HEK293 (cell line): Measurements from ENCODE around the gene POLG2.

Experiments
- CTCF ChIA-PET: fragments of 350-600 bp; formaldehyde crosslinking; extraction: SDS; loops from one replicate; lab custom pipeline; 2021; ENCODE audit warnings: antibody characterized with exemption; lab: Yijun Ruan, JAX
- POLR2A ChIA-PET: fragments of 300-600 bp; formaldehyde crosslinking; extraction: SDS; loops from one replicate; lab custom pipeline; 2020; ENCODE audit warnings: antibody characterized with exemption, inconsistent platforms; lab: Yijun Ruan, JAX
- H3K27ac ChIP-seq: fragments of 200-500 bp; sonication (Bioruptor generic); 2 replicates; pipeline ENCODE4 v1.5.1; 2014; ENCODE audit warnings: low read depth, low read length, control low read depth, inconsistent platforms; ENCODE audit errors: extremely low read depth
- H3K36me3 ChIP-seq, 2 experiments: fragments of 200-500 bp in 1 of 2; sonication (Bioruptor generic) in 1 of 2; 1 replicate in 1 of 2; 2 replicates in 1 of 2; pipeline ENCODE4 v1.5.1; 2014 to 2017; ENCODE audit warnings: inconsistent platforms in 2 of 2, low read length in 2 of 2; ENCODE audit not compliant: control insufficient read depth in 2 of 2, insufficient read depth in 1 of 2
- H3K4me1 ChIP-seq: fragments of 200-500 bp; sonication (Bioruptor generic); 2 replicates; pipeline ENCODE4 v1.5.1; 2014; ENCODE audit warnings: mild to moderate bottlenecking, low read length, inconsistent platforms; ENCODE audit not compliant: control insufficient read depth, insufficient read depth
- H3K4me3 ChIP-seq: 2 replicates; pipeline ENCODE4 v1.5.1; 2011; ENCODE audit warnings: low read depth, mild to moderate bottlenecking, control low read depth, low read length, moderate library complexity
- H3K9me3 ChIP-seq: fragments of 200-500 bp; sonication (Bioruptor generic); 2 replicates; pipeline ENCODE4 v1.5.1; 2014; ENCODE audit warnings: low read depth, low read length, inconsistent platforms; ENCODE audit not compliant: control insufficient read depth, insufficient read depth
- ATF2 ChIP-seq: fragments of 450-650 bp; formaldehyde crosslinking; IDR thresholded peaks from 2 replicates; pipeline ENCODE4 v1.5.1; 2016; ENCODE audit warnings: missing biosample characterization, missing genetic modification characterization, low read depth
- HOXD13 ChIP-seq: sonication (generic); formaldehyde crosslinking; IDR thresholded peaks from 2 replicates; pipeline ENCODE4 v1.8.0; 2022; ENCODE audit warnings: missing genetic modification reagents, borderline replicate concordance
- MZF1 ChIP-seq: fragments of 450-650 bp; formaldehyde crosslinking; IDR thresholded peaks from 2 replicates; pipeline ENCODE4 v1.5.1; 2017; ENCODE audit warnings: missing biosample characterization, missing genetic modification characterization, borderline replicate concordance
- TCF7L2 ChIP-seq: IDR thresholded peaks from 2 replicates; pipeline ENCODE4 v1.6.1; 2011; ENCODE audit warnings: low read depth, mild to moderate bottlenecking, inconsistent platforms, low read length, moderate library complexity, borderline replicate concordance
- ZBTB10 ChIP-seq: fragments of 450-650 bp; formaldehyde crosslinking; IDR thresholded peaks from 2 replicates; pipeline ENCODE4 v1.5.1; 2016; ENCODE audit warnings: missing biosample characterization, missing genetic modification characterization
- ZEB2 ChIP-seq: fragments of 450-650 bp; formaldehyde crosslinking; IDR thresholded peaks from 2 replicates; pipeline ENCODE4 v1.5.1; 2016; ENCODE audit warnings: missing biosample characterization, missing genetic modification characterization
- ZFP37 ChIP-seq: fragments of 450-650 bp; formaldehyde crosslinking; IDR thresholded peaks from 2 replicates; pipeline ENCODE4 v1.5.1; 2016; ENCODE audit warnings: missing biosample characterization, missing genetic modification characterization
- ZFP69B ChIP-seq: fragments of 450-650 bp; formaldehyde crosslinking; IDR thresholded peaks from 2 replicates; pipeline ENCODE4 v1.5.1; 2016; ENCODE audit warnings: missing biosample characterization, missing genetic modification characterization
- ZNF112 ChIP-seq: fragments of 450-650 bp; formaldehyde crosslinking; IDR thresholded peaks from 2 replicates; pipeline ENCODE4 v1.5.0; 2017; ENCODE audit warnings: missing biosample characterization, missing genetic modification characterization
- ZNF19 ChIP-seq: fragments of 450-650 bp; formaldehyde crosslinking; IDR thresholded peaks from 2 replicates; pipeline ENCODE4; 2016; ENCODE audit warnings: missing biosample characterization, missing genetic modification characterization, low read depth
- ZNF223 ChIP-seq: fragments of 450-650 bp; formaldehyde crosslinking; IDR thresholded peaks from 2 replicates; pipeline ENCODE4 v1.5.1; 2016; ENCODE audit warnings: missing biosample characterization, missing genetic modification characterization
- ZNF248 ChIP-seq: fragments of 450-650 bp; formaldehyde crosslinking; IDR thresholded peaks from 2 replicates; pipeline ENCODE4 v1.5.1; 2017; ENCODE audit warnings: missing biosample characterization, missing genetic modification characterization
- ZNF341 ChIP-seq: fragments of 450-650 bp; formaldehyde crosslinking; IDR thresholded peaks from 2 replicates; pipeline ENCODE4; 2016; ENCODE audit warnings: low read depth, missing biosample characterization, missing genetic modification characterization
- ZNF366 ChIP-seq: fragments of 450-650 bp; formaldehyde crosslinking; conservative IDR thresholded peaks from 2 replicates; pipeline ENCODE4 v1.5.1; 2016; ENCODE audit warnings: missing biosample characterization, missing genetic modification characterization
- ZNF398 ChIP-seq: fragments of 450-650 bp; formaldehyde crosslinking; IDR thresholded peaks from 2 replicates; pipeline ENCODE4 v1.5.1; 2017; ENCODE audit warnings: missing biosample characterization, missing genetic modification characterization
- ZNF548 ChIP-seq: fragments of 450-650 bp; formaldehyde crosslinking; IDR thresholded peaks from 2 replicates; pipeline ENCODE4 v1.5.1; 2016; ENCODE audit warnings: missing biosample characterization, missing genetic modification characterization
- ZNF670 ChIP-seq: fragments of 450-650 bp; formaldehyde crosslinking; IDR thresholded peaks from 2 replicates; pipeline ENCODE4 v1.5.1; 2016; ENCODE audit warnings: missing biosample characterization, missing genetic modification characterization, low read depth
- ZNF837 ChIP-seq: fragments of 450-650 bp; formaldehyde crosslinking; IDR thresholded peaks from 2 replicates; pipeline ENCODE4 v1.5.1; 2016; ENCODE audit warnings: missing biosample characterization, missing genetic modification characterization
- TF ChIP-seq, protein P1 (sequence below): fragments of 450-650 bp; formaldehyde crosslinking; IDR thresholded peaks from 2 replicates; pipeline ENCODE4 v1.5.1; 2016; ENCODE audit warnings: missing biosample characterization, missing genetic modification characterization
- TF ChIP-seq, protein P2 (sequence below): fragments of 450-650 bp; formaldehyde crosslinking; IDR thresholded peaks from 2 replicates; pipeline ENCODE4 v1.5.1; 2016; ENCODE audit warnings: missing biosample characterization, missing genetic modification characterization

Gene POLG2

GRCh38 chr17:64497565-64498035 lies 746 bp upstream of the POLG2 start:
- ChIA-PET POLR2A (interaction anchor here (1.3 to 5.2 kb wide), 4 partner anchors 9 to 77 kb away, joined by 3 to 146 read pairs (median 10); partner anchors contain the start of genes CEP95 and DDX5), CTCF (interaction anchor here (0.6 to 1.5 kb wide), 2 partner anchors 76 to 191 kb away, joined by 3 to 6 read pairs; no protein-coding TSS in a partner anchor)
- Histone ChIP-seq H3K4me1 (no peaks in the 10 kb centered on the region), H3K9me3 (no peaks in the 10 kb centered on the region), H3K27ac (peak overlapping the region; percentile 73), H3K36me3 (peaks cover 23 to 63% of the 10 kb centered on the region in 2 experiments), H3K4me3 (peak overlapping the region; percentile 75)
- TF ChIP-seq, protein P1, sequence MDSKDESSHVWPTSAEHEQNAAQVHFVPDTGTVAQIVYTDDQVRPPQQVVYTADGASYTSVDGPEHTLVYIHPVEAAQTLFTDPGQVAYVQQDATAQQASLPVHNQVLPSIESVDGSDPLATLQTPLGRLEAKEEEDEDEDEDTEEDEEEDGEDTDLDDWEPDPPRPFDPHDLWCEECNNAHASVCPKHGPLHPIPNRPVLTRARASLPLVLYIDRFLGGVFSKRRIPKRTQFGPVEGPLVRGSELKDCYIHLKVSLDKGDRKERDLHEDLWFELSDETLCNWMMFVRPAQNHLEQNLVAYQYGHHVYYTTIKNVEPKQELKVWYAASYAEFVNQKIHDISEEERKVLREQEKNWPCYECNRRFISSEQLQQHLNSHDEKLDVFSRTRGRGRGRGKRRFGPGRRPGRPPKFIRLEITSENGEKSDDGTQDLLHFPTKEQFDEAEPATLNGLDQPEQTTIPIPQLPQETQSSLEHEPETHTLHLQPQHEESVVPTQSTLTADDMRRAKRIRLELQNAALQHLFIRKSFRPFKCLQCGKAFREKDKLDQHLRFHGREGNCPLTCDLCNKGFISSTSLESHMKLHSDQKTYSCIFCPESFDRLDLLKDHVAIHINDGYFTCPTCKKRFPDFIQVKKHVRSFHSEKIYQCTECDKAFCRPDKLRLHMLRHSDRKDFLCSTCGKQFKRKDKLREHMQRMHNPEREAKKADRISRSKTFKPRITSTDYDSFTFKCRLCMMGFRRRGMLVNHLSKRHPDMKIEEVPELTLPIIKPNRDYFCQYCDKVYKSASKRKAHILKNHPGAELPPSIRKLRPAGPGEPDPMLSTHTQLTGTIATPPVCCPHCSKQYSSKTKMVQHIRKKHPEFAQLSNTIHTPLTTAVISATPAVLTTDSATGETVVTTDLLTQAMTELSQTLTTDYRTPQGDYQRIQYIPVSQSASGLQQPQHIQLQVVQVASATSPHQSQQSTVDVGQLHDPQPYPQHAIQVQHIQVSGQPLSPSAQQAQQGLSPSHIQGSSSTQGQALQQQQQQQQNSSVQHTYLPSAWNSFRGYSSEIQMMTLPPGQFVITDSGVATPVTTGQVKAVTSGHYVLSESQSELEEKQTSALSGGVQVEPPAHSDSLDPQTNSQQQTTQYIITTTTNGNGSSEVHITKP, result peak; percentile 53
- TF ChIP-seq ZNF248, result no peak
- TF ChIP-seq ZNF670 (tag by site-specific recombination), result no peak
- no peak for TF ChIP-seq HOXD13 (CRISPR knock-in tag)
- no peak for TF ChIP-seq ZNF19 (tag by site-specific recombination)
- no peak for TF ChIP-seq ZNF112 (tag by site-specific recombination)
- no peak for TF ChIP-seq ATF2 (tag by site-specific recombination)
- TF ChIP-seq TCF7L2, result no peak
- no peak for TF ChIP-seq ZNF223 (tag by site-specific recombination)
- no peak for TF ChIP-seq ZNF398 (tag by site-specific recombination)
- no peak for TF ChIP-seq ZBTB10 (tag by site-specific recombination)
- 0 out of 2 replicates have a peak, but pooled peaks have one; percentile 16 for TF ChIP-seq ZFP69B
- no peak for TF ChIP-seq ZNF341 (tag by site-specific recombination)
- no peak for TF ChIP-seq ZEB2 (tag by site-specific recombination)
- TF ChIP-seq ZFP37 (tag by site-specific recombination), result 0 out of 2 replicates have a peak, but pooled peaks have one; percentile 41
- TF ChIP-seq ZNF548 (tag by site-specific recombination), result no peak
- no peak for TF ChIP-seq ZNF366 (tag by site-specific recombination)
- no peak for TF ChIP-seq MZF1 (tag by site-specific recombination)
- TF ChIP-seq, protein P2, sequence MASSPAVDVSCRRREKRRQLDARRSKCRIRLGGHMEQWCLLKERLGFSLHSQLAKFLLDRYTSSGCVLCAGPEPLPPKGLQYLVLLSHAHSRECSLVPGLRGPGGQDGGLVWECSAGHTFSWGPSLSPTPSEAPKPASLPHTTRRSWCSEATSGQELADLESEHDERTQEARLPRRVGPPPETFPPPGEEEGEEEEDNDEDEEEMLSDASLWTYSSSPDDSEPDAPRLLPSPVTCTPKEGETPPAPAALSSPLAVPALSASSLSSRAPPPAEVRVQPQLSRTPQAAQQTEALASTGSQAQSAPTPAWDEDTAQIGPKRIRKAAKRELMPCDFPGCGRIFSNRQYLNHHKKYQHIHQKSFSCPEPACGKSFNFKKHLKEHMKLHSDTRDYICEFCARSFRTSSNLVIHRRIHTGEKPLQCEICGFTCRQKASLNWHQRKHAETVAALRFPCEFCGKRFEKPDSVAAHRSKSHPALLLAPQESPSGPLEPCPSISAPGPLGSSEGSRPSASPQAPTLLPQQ (tag by site-specific recombination), result no peak
- TF ChIP-seq ZNF837, result no peak
